Endothelial cell of hepatic sinusoid (primary cell): ENCODE measurements around the gene CASR.

ENCODE experiments used
- in situ Hi-C: cut with HindIII; loops from 2 replicates; pipeline ENCODE4 v1.10.0; 2017; ENCODE audit warnings: low sequenced_read_pairs

The CASR gene

DNA sequence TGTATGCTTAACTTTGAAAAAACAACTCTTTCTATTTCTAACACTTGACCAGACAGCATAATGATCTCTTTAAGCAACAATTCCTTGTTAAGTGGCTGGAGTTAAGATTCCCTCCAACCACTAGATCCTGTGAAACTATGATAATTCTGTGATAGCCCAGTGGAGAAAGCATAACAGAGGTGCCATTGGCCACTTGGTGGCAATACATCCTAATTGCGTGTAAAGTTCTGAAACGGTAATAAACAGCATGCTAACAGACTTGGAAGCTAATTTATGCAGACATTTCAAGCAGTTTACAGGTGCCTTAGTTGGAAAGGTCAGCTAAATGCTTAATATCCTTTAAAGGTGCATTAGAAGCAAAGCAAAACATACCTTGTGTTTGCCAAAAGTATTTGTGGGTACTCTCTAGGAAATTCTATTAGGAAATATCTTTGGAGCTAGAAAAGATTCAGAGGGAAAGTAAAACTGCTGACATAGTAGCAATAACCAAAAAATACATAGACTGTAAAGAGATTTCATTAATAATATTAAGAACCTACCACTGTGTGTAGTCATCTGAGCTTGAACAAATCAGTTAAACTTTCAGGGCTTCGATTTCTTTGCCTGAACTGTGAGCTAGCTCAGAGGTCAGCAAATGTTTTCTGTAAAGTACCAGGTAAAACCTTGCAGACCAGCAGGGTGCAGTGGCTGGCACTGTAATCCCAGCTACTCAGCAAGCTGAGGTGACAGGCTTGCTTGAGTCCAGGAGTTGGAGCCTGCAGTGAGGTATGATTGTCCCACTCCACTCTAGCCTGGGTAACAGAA lies 122.6 kb downstream of the CASR start:
- in situ Hi-C loops, result no loop called here

DNA sequence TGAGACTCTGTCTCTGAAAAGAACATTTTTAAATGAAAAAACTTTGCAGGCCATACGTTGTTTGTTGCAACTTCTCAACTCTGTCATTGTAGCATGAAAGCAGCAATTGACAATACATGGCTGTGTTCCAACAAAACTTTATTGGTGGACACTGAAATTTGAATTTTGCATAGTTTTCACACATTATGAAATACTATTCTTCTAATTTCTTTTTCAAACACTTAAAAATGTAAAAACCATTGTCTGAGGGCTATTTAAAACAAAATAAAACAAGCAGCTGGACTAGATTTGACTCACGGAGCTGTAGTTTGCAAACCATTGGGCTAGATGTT lies 123.1 kb downstream of the CASR start:
- in situ Hi-C loops, result no loop called here

DNA sequence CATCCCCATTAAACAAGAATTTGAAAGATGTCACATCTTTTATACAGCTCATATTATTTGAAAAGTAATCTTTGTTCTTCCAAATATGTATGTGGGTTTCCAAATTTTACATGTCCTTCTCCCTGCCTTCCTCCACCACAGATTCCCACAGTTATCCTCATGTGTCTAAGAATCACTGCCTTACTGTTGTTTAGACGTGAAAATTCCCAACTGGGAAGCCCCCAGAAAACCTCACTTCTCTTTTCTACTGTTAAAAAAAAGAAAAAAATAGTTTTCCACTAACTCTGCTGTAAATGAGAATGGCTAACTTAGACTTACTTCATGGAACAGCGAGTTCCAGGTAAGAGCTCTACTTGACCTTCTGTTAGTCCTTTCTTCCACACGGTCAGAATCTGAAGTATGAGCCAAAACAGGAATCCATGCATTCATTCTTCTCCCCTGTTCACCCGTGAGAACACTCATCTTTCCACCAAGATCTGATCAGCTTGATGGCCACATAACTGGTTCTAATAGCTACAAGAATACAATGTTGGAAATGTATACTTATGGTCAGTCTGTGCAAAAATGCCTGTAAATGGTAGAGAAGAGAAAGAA lies 123.7 kb downstream of the CASR start:
- in situ Hi-C loops, result no loop called here

DNA sequence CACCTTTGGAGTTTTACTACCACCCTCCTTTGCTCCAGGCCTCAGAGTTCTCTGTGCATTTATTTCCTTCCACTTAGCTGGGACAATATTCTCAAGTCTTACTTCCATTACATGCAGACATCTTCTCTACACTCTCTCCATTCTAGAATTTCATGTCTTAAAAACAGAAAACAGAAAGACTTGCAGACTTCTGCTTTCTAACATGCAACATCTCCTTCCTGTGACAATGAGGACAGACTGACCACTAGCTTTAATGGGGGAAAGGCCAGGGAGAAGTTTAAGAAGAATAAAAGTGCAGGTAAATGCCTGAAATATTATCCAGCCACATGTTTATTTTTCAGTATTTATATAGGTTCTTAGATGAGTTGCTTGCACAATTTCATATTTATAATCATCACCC lies 124.5 kb downstream of the CASR start:
- in situ Hi-C loops, result no loop called here

DNA sequence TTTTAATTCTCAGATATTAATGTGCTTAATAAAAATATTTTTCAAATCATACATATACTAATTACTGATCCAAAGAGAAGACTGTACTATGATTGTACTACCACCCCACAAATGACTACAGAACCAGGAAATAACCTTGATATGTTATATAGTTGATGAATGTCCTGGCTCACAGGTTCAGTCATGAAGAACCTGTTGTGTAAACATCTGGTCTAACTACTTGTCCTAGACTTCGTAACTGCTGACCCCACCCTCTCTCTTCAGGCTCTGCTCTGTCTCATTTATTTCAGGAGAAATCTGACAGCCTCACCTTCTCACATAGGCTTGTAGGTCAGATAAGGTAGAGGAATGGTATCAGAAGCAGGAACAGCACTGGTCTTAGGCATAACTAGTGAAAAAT lies 126.9 kb downstream of the CASR start:
- in situ Hi-C loops, result no loop called here

DNA sequence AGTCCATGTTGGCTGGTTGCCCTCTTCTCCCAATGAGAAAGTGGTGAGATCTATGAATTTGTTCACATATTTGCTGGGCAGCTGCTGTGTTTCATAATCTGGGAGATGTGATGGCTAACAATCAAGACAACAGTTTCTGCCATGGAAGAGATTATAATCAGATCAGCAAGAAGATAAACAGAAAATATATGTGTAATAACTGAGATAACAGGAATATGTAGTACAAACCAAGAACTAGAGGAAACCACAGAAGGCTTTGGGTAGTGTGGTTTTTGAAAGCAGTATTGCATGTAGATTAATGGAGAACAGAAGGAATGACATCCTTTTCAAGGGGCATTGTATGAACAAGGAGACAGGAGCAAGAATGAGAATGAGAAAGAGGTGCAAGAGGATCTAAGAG lies 129.4 kb downstream of the CASR start:
- in situ Hi-C loops, result no loop called here

DNA sequence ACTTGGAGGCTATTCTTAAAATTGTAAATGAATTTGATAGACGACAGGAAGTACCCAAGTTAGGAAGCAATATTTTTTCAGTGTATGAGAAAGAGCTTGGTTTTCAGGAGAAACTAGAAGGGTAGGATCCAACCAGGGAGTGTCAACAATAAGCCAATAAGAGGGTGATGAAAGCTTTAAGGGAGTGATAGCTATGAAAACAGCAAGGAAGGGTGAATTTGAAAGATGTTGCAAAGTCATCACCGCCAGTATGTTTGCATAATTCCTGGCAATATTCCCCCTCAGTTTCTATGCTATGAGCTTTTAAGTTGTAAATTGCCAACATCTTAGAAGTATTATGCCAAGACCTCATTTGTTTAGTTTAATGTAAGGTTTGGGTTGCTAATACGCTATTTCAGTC lies 129.8 kb downstream of the CASR start:
- in situ Hi-C loops, result no loop called here

DNA sequence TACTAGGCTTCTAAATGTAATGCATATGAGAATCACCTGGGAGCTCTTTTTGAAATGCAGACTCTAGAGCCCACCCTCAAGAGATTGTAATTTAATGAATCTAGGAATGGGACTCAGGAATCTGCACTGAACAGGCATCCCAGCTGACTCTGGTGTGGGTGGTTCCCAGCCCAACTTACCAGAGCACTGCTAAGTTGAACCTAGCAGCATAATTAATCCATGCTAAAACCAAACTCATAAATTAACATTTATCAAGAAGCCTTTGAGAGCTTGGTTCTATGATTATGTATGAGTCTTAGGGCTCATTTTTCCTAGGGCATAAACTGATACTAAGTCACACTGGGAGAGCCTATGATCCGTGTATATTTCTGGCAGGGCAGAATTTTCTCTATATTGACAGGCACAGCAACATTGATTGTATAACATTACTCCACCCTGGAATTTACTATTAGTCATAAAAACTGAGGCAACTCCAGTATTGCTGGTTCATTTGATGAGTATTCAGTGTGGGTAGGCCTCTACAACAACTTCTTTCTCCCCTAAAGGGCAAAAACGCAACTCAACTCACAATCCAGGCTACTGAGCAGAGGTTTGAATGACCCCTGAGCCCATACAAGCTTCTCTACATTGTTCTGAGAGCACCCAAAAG lies 130.9 kb downstream of the CASR start:
- in situ Hi-C loops, result no loop called here

DNA sequence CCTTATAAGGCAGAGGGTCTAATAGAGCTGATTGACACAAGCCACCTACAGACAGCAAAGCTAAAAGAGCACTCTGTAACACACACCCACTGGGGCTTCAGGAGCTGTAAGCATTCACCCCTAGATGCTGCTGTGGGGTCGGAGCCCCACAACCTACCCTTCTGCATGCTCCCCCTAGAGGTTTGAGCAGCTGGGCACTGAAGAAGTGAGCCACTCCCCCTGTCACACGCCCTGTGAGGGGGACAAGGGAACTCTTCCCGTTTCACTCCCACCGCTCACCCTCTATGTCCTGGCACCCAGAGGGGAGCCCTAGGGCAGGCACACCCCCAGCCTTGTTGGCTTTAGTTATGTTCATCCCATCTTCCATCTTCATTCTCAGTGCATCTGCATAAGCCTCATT lies 132.2 kb downstream of the CASR start:
- in situ Hi-C loops, result no loop called here

DNA sequence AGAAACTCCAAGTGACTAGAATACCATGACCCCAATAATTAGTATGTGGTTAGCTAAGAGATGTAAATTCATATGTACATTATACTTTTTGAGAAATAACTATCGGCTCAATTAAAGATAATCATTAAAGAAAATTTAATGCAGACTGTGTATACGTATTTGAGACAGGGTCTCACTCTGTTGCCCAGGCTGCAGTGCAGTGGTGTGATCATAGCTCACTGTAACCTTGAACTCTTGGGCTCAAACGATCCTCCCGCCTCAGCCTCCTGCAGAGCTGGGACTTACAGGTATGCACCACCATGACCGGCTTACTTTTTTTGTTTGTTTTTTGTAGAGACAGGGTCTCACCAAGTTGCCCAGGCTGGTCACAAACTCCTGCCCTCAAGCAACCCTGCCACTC lies 132.9 kb downstream of the CASR start:
- in situ Hi-C loops, result no loop called here

DNA sequence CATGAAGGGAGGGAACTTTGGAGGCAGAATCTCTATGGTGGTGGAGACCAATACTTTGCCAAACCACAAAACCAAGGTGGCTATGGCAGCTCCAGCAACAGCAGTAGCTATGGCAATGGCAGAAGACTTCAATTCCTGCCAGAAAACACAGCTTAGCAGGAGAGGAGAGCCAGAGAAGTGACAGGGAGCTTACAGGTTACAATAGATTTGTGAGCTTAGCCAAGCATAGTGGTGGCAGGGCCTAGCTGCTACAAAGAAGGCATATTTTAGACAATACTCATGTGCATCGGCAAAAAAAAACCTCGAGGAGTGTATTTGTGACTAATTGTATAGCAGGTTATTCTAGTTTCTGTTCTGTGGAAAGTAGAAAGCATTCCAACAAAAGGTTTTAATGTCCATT lies 135.2 kb downstream of the CASR start:
- in situ Hi-C loops, result no loop called here

DNA sequence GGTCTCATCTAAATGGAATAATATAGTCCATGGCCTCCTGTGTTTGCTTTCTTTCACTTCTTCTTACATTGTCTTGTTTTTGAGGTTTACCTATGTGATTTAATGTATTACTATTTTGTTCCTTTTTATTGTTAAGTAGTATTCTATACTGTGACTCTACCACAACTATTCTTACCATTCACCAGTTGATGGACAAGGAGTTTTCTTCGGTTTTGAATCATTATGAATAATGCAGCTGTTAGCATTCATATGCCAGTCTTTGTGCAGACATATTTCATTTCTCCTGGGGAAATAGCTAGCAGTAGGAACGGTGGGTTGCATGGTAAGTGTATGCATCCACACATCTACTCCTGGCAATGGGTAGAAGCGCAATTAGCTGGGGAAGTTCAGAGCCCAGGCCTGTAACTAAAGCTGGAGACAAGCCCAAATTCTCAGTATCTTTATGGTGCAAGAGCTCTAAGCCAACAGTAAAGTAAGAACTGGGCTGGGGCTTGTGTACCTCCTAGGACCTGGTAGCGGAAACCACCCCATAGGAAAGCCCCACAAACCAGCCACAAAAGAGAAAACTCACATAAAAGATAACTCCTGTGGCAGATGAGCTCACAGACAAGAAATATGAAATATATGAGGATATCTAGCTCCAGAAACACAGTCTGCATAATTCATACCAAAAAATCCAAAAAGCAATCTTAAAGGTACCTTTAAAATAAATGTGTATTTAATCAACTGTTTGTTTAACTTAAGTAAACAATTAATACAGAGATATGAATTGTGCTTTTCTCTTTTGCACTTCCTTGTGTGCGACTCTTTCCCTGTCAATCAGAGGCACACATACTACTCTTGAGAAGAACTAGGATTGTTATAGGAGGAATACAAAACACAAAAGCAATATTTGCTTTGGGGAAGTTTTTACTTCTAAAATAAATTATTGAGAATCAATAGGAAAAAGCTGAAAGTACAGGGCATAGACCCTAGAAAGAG lies 138.9 kb downstream of the CASR start:
- in situ Hi-C loops, result no loop called here

DNA sequence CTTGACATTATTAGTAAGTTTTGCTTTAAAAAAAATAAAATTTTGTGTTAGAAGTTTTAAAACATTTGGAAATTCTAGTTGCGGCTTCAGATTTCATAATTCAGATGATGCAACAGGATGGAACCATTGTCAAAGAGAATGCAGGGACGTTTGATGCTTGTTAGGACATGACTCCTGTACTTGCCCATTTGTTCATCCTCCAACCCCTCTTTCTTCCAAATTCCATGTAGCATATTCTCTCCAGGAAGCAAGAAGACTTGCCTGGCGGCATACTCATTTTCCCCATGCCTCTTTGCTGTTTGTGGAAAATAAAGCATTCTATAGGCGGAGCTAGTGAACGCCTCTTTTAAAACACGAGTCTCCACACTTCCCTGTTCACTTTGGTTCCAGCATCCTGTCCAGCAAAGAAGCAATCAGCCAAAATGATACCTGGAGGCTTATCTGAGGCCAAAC lies 141.4 kb downstream of the CASR start, which contains the start of gene CSTA:
TSS of gene CSTA (plus strand) at position 378 of the 453 bp plus-strand sequence. CDS start at position 423, 45 bp downstream.
- in situ Hi-C loops, result no loop called here

DNA sequence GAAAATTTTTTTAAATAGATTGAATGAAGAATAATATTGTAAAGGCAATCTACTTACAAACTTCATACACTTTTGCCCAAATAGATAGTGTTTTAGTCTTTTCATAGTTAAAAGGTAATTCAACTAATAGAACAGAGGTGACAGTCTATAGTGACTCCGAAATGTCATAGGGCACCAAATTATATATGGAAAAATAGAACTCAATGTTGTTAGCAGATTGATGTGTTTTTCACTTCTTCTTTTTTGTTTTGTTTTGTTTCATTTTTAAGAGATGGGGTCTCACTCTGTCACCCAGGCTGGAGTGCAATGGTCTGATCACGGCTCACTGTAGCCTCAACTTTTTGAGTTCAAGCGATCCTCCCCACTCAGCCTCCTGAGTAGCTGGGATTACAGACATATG lies 142.3 kb downstream of the CASR start:
- in situ Hi-C loops, result no loop called here

DNA sequence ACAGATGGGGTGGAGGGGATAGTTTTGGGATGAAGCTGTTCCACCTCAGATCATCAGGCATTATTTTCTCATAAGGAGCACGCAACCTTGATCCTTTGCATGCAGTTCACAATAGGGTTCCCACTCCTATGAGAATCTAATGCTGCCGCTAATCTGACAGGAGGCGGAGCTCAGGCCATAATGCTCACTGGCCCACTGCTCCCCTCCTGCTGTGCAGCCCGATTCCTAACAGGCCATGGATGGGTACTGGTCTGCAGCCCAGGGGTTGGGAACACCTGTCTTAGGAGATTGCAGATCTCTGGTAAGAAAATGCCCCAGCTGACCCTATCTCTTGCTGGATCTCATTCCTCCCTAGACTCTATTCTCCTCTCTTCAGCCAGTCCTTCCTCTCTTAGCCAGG lies 148.4 kb downstream of the CASR start:
- in situ Hi-C loops, result no loop called here

DNA sequence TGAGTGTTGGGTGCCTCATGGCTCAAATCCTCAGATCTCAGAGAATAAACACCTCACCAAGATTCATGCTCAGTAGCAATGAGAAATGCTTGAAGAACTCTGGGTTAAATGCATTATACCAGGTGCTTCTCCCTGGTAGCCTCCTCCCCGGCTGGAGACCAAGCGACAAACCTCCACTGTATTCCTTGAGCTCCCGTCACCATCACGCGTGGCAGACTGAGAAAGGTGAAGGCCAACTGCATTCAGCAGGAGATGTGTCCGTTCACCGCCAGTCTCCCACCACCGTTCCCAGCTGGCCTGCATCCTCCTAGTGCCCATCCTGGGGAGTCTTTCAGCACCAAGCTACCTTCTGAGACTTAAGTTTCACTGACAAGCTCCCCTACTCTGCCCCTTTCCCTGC lies 149.1 kb downstream of the CASR start:
- in situ Hi-C loops, result no loop called here
